NCI-H2227 treated with DMSO at 0.1 percent for 48 hours (cell line): Measurements from ENCODE around the gene ALG8.
"Not testable (repeated sequence)": the region's sequence is repeated elsewhere in the genome, so short reads cannot be mapped to it uniquely, and the experiment has no call there.

Experiments
- DNase-seq: peaks from one replicate; lab custom pipeline; 2025; lab: John Stamatoyannopoulos, UW

ALG8 gene

GRCh38 chr11:78100676-78101472 is 38.6 kb downstream of the ALG8 start:
- DNase-seq = no peak

GRCh38 chr11:78100261-78100660 is 39.2 kb downstream of the ALG8 start:
- no peak for DNase-seq

GRCh38 chr11:78099666-78100065 is 39.8 kb downstream of the ALG8 start:
- DNase-seq = no peak

GRCh38 chr11:78097666-78098385 is 41.6 kb downstream of the ALG8 start:
- DNase-seq = no peak

GRCh38 chr11:78094250-78094649 is 45.2 kb downstream of the ALG8 start:
- no peak for DNase-seq

GRCh38 chr11:78086521-78087074 is 52.8 kb downstream of the ALG8 start:
- DNase-seq = not testable (repeated sequence)

- DNase-seq = no peak
Observed at GRCh38 chr11:78085972-78086371, 53.5 kb downstream of the ALG8 start.

- not testable (repeated sequence) for DNase-seq
Observed at GRCh38 chr11:78084506-78084905, 54.9 kb downstream of the ALG8 start.

- DNase-seq = no peak
Observed at GRCh38 chr11:78083021-78083420, 56.4 kb downstream of the ALG8 start.

- no peak for DNase-seq
Observed at GRCh38 chr11:78082146-78082545, 57.3 kb downstream of the ALG8 start.

- DNase-seq = no peak
Observed at GRCh38 chr11:78081583-78081982, 57.8 kb downstream of the ALG8 start.

- DNase-seq = no peak
Observed at GRCh38 chr11:78080818-78081495, 58.5 kb downstream of the ALG8 start.

GRCh38 chr11:78080084-78080817 is 59.2 kb downstream of the ALG8 start:
- DNase-seq = no peak

- DNase-seq = peak; percentile 80
Observed at GRCh38 chr11:78079232-78080083, 60.0 kb downstream of the ALG8 start, which contains the start of gene NDUFC2. Gene NDUFC2 (minus strand): TSS chr11:78079862. CDS start chr11:78079744, 118 bp downstream.

- DNase-seq = no peak
Observed at GRCh38 chr11:78078218-78079167, 60.9 kb downstream of the ALG8 start.

GRCh38 chr11:78077592-78077991 is 61.8 kb downstream of the ALG8 start:
- not testable (repeated sequence) for DNase-seq

GRCh38 chr11:78076733-78077403 is 62.6 kb downstream of the ALG8 start:
- DNase-seq = no peak

GRCh38 chr11:78074756-78075155 is 64.7 kb downstream of the ALG8 start:
- peak; percentile 38 for DNase-seq

- no peak for DNase-seq
Observed at GRCh38 chr11:78072455-78072854, 67.0 kb downstream of the ALG8 start.
